GM18526 (cell line): ENCODE measurements around the gene CITED1.

ENCODE experiments used
- POLR2A ChIP-seq: IDR thresholded peaks from 3 replicates; pipeline ENCODE4 v1.6.1; 2011; ENCODE audit not compliant: insufficient read length; ENCODE audit errors: extremely low read depth

CITED1 gene

GRCh38 chrX:72305286-72306084 is at the start of gene CITED1:
Gene CITED1 (minus strand): TSS chrX:72305914. CDS start chrX:72302869, 3,045 bp downstream.
- no peak for TF ChIP-seq POLR2A

GRCh38 chrX:72352786-72353185 is 47.1 kb upstream of the CITED1 start:
- TF ChIP-seq POLR2A = no peak

GRCh38 chrX:72351606-72352334 is 46.1 kb upstream of the CITED1 start:
- TF ChIP-seq POLR2A = no peak

- no peak for TF ChIP-seq POLR2A
These were observed 43.5 kb upstream of the CITED1 start for GRCh38 chrX:72349190-72349589.

GRCh38 chrX:72348247-72348979 is 42.7 kb upstream of the CITED1 start:
- TF ChIP-seq POLR2A = no peak

GRCh38 chrX:72347366-72347765 is 41.7 kb upstream of the CITED1 start:
- TF ChIP-seq POLR2A = no peak

- TF ChIP-seq POLR2A = no peak
These were observed 40.7 kb upstream of the CITED1 start for GRCh38 chrX:72346302-72346949.

GRCh38 chrX:72340626-72341025 is 34.9 kb upstream of the CITED1 start:
- TF ChIP-seq POLR2A = no peak

- no peak for TF ChIP-seq POLR2A
These were observed 34.3 kb upstream of the CITED1 start for GRCh38 chrX:72340041-72340440.

GRCh38 chrX:72330131-72330530 is 24.4 kb upstream of the CITED1 start:
- no peak for TF ChIP-seq POLR2A

- TF ChIP-seq POLR2A = no peak
These were observed 21.0 kb upstream of the CITED1 start for GRCh38 chrX:72326605-72327300.

- TF ChIP-seq POLR2A = no peak
These were observed 11.4 kb upstream of the CITED1 start for GRCh38 chrX:72317139-72317538.

- no peak for TF ChIP-seq POLR2A
These were observed 10.8 kb upstream of the CITED1 start for GRCh38 chrX:72316408-72317110.

- no peak for TF ChIP-seq POLR2A
These were observed 9.2 kb upstream of the CITED1 start for GRCh38 chrX:72314881-72315280.
